ENCODE results near the gene APOA1.

APOA1 gene

GRCh38 chr11:116859175-116859574, 21.8 kb upstream of the APOA1 start:
- no peak overlapping the region for H3K4me3 ChIP-seq (ENCODE audit: insufficient read depth, low read length, poor library complexity, severe bottlenecking)
- no peaks in the 10 kb centered on the region for H3F3A ChIP-seq (ENCODE audit: insufficient read depth)
- no peaks in the 10 kb centered on the region for H3K36me3 ChIP-seq (ENCODE audit: low read length)
- TF ChIP-seq CTCF (IDR thresholded peaks at IDR 0.05; ENCODE audit: insufficient read depth, low read length, poor library complexity, severe bottlenecking) (no peak), EZH2phosphoT487 (conservative IDR thresholded peaks at IDR 0.05; ENCODE audit: low read length) (no peak)
- H3K9ac ChIP-seq (ENCODE audit: low read length), result no peak overlapping the region
- no peak overlapping the region for H3K27ac ChIP-seq (ENCODE audit: low read depth, low read length)
- H3K9me2 ChIP-seq (replicated peaks; ENCODE audit: insufficient read depth, low read length), result no peaks in the 10 kb centered on the region
- H3K9me3 ChIP-seq (ENCODE audit: insufficient read depth, low read length), result no peaks in the 10 kb centered on the region
- H3K79me2 ChIP-seq (ENCODE audit: insufficient read depth, low read length), result no peaks in the 10 kb centered on the region
- H3K4me2 ChIP-seq (ENCODE audit: low read depth, low read length, poor library complexity, severe bottlenecking), result no peak overlapping the region
- H3K27me3 ChIP-seq (ENCODE audit: low read length), result no peaks in the 10 kb centered on the region
- H4K20me1 ChIP-seq (ENCODE audit: low read depth, low read length), result no peaks in the 10 kb centered on the region
- H2AFZ ChIP-seq (ENCODE audit: low read depth, low read length, severe bottlenecking), result no peak overlapping the region

DNA sequence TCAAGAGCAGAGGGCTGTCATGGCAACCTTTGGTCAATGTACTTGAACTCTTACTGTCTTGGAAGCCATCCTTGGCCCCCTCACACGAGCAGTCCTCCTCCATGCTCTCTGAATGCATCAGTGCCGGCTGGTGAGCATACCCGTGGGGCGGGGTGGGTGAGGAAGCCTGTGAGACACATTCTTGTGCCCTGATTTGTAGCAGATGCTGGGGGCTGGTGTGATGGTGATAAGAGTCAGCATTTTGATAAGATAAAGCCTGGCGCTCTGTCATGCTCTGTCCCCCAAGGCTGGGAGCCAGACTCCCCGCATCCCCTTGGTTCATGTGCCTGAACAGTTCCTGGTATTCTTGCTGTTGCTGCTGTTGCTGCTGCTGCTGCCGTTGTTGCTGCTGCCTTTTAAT, 20.5 kb upstream of the APOA1 start:
- TF ChIP-seq CTCF (IDR thresholded peaks at IDR 0.05; ENCODE audit: insufficient read depth, low read length, poor library complexity, severe bottlenecking) (no peak), EZH2phosphoT487 (conservative IDR thresholded peaks at IDR 0.05; ENCODE audit: low read length) (no peak)
- Histone ChIP-seq H3K27ac (ENCODE audit: low read depth, low read length) (no peak overlapping the region), H3K4me2 (ENCODE audit: low read depth, low read length, poor library complexity, severe bottlenecking) (no peak overlapping the region), H3K79me2 (ENCODE audit: insufficient read depth, low read length) (no peaks in the 10 kb centered on the region), H3K9me3 (ENCODE audit: insufficient read depth, low read length) (no peaks in the 10 kb centered on the region), H3K4me3 (ENCODE audit: insufficient read depth, low read length, poor library complexity, severe bottlenecking) (no peak overlapping the region), H4K20me1 (ENCODE audit: low read depth, low read length) (no peaks in the 10 kb centered on the region), H3K9me2 (replicated peaks; ENCODE audit: insufficient read depth, low read length) (no peaks in the 10 kb centered on the region), H2AFZ (ENCODE audit: low read depth, low read length, severe bottlenecking) (no peak overlapping the region), H3K27me3 (ENCODE audit: low read length) (no peaks in the 10 kb centered on the region), H3F3A (ENCODE audit: insufficient read depth) (no peaks in the 10 kb centered on the region), H3K9ac (ENCODE audit: low read length) (no peak overlapping the region), H3K36me3 (ENCODE audit: low read length) (no peaks in the 10 kb centered on the region)

GRCh38 chr11:116857316-116857715, 19.9 kb upstream of the APOA1 start:
- H3K9me3 ChIP-seq (ENCODE audit: insufficient read depth, low read length), result no peaks in the 10 kb centered on the region
- no peak for TF ChIP-seq CTCF (IDR thresholded peaks at IDR 0.05; ENCODE audit: insufficient read depth, low read length, poor library complexity, severe bottlenecking)
- no peak for TF ChIP-seq EZH2phosphoT487 (conservative IDR thresholded peaks at IDR 0.05; ENCODE audit: low read length)
- no peak overlapping the region for H2AFZ ChIP-seq (ENCODE audit: low read depth, low read length, severe bottlenecking)

More at GRCh38 chr11:116857316-116857715, 19.9 kb upstream of the APOA1 start:
- Histone ChIP-seq H3K79me2 (ENCODE audit: insufficient read depth, low read length) (no peaks in the 10 kb centered on the region), H3K4me2 (ENCODE audit: low read depth, low read length, poor library complexity, severe bottlenecking) (no peak overlapping the region), H3K36me3 (ENCODE audit: low read length) (no peaks in the 10 kb centered on the region), H3K9ac (ENCODE audit: low read length) (no peak overlapping the region), H3F3A (ENCODE audit: insufficient read depth) (no peaks in the 10 kb centered on the region), H3K27me3 (ENCODE audit: low read length) (no peaks in the 10 kb centered on the region), H3K27ac (ENCODE audit: low read depth, low read length) (no peak overlapping the region), H3K4me3 (ENCODE audit: insufficient read depth, low read length, poor library complexity, severe bottlenecking) (no peak overlapping the region), H4K20me1 (ENCODE audit: low read depth, low read length) (no peaks in the 10 kb centered on the region), H3K9me2 (replicated peaks; ENCODE audit: insufficient read depth, low read length) (no peaks in the 10 kb centered on the region)
